ENCODE data around the gene ARID1B. TPM values are rescaled to one million over a fixed set of nuclear protein-coding genes. Genes with fewer than 3 reads are reported as not detected.
"Not testable (repeated sequence)": the region's sequence is repeated elsewhere in the genome, so short reads cannot be mapped to it uniquely, and the experiment has no call there.

Gene ARID1B
- total RNA-seq, 1 donor from 2014 or later: 223 TPM

DNA sequence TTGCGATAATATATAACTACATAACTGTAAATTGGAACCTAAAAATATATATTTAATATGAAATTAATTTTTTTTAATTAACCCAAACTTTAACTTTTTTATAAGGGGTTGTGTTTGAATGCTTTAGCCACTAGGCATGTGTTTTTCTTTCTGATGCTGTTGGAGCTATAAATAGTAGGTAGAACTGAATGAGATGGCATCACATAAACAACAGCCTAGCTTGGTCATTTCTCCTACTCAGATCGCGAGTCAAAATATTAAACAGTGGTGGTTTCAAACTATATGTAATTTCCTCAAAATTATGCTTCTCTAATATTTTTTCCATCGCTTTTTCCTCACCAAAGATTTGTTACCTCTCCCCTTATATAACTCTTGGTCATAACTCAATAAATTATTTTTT is 243.2 kb downstream of the ARID1B start:
- DNase-seq (ENCODE audit: low spot score): no peak

DNA sequence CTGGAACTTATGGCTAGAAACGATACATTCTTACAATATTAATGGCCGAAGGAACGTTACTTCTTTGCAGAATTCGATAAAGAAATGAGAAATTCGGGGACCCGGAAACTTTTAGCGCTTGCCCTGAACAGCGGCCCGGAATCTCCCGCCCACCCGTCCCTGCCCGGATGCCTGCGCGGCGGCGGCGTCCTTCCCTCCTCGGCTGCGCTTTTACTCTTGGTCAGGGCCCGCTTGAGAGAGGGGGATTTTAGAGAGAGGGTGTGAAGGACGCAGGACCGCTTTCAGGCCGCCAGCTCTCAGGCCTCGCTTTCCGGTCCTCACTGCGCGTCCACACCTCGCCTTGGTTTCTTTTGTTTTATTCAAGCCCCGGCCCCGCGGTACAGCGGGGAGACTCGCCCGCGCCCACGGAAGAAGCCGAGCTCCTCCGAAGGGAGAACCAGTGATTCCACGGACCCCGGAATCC is 243.7 kb downstream of the ARID1B start:
- DNase-seq (ENCODE audit: low spot score): peak; percentile 65

DNA sequence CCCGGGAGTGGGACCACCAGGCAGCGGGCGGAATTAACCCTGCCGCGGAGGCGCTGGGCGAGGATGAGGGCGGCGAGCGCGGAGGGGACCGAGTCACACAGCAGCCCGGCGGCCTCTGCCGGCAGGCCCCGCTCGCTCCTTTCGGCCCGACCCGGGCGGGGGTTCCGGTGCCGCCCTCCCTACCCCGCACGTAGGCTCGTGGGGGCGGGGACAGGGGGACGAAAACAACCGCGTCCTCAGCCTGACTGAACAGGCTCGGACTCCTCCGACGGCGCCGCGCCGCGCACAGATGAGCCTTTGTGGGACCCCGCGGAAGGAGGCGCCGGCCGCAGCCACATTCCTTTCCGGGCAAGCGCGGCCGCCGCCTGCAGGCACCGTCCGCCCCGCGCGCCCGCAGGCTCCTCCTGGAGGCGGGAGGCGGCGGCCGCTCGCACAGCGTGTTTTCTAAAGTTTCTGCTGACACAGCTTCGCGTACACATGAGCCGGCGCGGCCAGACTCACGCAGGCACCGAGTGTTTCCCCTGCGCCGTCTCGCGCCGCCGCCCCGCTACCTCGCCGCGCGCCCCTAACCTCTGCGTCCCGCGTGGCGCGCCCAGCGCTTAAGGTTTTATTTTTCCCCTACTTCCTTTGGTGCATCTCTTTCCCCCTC is 244.3 kb downstream of the ARID1B start:
- peak; percentile 93 for DNase-seq (ENCODE audit: low spot score)

GRCh38 chr6:157021993-157022740 is 245.0 kb downstream of the ARID1B start:
- DNase-seq (ENCODE audit: low spot score): peak; percentile 91

DNA sequence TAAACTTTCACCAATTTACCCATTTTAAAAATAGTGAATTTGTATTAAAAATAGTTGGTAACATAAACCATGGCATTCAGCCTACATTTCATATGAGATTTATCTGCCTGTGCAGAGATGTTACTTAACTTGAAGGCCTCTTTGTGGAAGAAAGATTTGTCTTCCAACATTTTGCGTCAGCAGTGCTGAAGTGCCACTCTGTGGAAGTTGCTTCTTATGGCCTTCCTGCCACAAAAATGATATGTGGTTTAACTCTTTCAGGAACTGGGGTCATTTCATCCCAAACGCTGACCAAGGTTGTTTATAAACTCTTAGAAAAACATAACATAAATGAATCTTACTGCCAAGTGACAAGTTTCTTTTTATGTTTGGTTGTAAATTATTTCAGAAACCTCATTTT is 246.8 kb downstream of the ARID1B start:
- DNase-seq (ENCODE audit: low spot score): no peak

DNA sequence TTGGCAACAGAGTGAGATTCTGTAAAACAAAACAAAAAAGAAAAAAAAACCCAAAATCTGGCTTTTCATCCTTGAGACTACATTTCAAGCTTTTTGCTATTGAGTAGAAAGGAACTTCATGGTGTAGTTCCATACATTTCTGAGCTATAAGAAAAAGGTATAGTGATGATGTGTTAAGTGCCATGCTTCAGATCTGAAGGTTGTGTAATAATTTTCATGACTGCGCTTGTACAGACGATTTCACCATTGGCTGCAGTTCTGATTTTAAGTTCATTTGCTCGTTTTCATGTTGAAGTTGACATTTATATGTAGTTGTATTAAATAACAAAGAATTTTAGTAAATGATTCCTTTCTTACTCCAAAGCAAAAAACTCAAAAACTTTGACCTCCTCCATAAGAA is 247.6 kb downstream of the ARID1B start:
- no peak for DNase-seq (ENCODE audit: low spot score)

DNA sequence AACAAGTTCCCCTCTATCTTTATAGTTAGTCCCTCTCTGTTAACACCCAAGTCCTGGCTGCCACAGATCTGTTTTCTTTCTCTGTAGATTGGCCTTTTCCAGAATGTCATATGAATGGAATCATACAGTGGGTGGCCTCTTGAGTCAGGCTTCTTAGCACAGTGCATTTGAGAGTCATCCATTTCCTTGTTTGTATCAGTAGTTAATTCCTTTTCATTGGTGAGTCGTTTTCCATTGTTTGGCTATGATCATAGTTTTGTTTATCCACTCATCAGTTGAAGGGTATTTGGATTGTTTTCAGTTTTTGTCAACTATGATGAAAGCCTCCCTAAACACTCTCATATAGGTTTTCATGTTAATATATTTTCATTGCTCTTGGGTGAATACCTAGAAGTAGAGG is 248.3 kb downstream of the ARID1B start:
- DNase-seq (ENCODE audit: low spot score): no peak

DNA sequence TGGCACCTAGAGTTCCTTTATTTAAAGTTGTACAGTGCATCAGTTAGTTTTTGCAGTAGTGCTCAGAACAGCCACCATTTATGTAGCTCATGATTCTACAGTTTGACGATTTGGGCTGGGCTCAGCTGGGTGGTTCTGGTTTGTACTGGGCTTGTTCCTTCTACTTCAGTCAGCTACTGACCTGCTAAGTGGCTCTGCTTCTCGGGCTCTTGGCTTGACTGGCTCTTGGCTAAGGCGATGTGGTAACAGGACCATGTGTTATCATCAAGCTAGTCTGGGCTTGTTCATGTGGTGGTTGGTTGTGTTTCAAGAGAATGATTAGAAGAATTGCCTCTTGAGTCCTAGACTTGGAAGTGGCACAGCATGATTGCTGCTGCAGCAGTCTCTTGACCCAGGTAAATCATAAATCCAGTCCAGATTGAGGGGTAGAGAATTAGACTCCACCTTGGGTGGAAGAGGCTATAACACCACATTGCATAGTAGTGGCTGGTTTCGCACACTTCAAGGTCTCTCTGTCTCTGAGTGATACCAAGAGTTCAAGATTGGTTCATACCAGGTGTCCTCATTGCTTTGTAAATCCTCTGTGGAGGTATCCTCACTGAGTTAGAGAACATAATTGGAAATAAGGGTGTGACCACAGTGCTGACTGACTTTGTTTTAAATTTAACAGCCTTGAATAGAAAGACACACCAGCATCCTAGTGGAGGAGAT is 253.0 kb downstream of the ARID1B start:
- no peak for DNase-seq (ENCODE audit: low spot score)

DNA sequence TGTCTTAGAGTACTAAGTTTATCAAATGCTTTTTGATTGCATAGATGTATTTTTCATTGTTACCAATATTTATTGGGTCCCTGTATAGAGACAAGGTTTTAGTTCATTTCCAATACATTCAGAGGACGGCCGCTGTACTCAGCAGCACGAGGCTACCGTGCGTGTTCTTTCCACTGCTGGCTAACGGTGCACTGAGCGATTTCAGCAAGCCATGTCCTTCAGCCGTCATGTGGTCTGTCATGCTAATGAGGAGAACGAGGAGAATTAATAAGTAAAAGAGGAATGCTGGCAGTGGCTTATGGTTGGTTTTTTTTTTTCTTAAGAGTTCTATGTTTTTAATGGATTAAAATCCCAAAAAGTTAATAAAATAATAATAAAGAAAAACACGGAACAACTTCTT is 253.6 kb downstream of the ARID1B start:
- no peak for DNase-seq (ENCODE audit: low spot score)

GRCh38 chr6:157032923-157033322 is 255.7 kb downstream of the ARID1B start:
- no peak for DNase-seq (ENCODE audit: low spot score)

GRCh38 chr6:157033428-157034140 is 256.4 kb downstream of the ARID1B start:
- no peak for DNase-seq (ENCODE audit: low spot score)

- DNase-seq (ENCODE audit: low spot score): no peak
Measured at GRCh38 chr6:157034436-157035230, 257.5 kb downstream of the ARID1B start.

- DNase-seq (ENCODE audit: low spot score): no peak
Measured at GRCh38 chr6:157035546-157035945, 258.4 kb downstream of the ARID1B start.

DNA sequence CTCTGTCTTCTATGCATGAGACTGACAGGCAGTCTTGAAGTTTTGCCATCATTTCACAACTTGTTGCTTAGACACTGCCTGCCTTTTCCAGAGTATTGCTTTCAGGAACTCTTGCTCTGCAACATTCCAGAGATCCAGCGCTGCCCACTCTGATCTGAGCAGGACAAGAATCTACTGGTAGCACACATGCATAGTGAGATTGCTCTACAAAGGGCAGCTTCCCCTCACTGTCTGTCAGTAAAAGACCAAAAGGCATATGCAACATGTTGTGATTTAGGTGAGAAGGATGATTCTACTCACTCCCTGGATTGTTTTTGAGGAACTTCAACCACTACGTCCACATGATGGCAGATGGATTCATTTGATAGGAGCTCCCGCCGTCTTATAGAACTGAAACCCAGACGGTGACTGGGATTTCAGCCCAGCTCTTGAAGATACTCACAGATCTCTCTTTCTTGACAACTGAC is 259.1 kb downstream of the ARID1B start:
- DNase-seq (ENCODE audit: low spot score): no peak

- no peak for DNase-seq (ENCODE audit: low spot score)
Measured at GRCh38 chr6:157037165-157037564, 260.0 kb downstream of the ARID1B start.

- no peak for DNase-seq (ENCODE audit: low spot score)
Measured at GRCh38 chr6:157038610-157039009, 261.4 kb downstream of the ARID1B start.

DNA sequence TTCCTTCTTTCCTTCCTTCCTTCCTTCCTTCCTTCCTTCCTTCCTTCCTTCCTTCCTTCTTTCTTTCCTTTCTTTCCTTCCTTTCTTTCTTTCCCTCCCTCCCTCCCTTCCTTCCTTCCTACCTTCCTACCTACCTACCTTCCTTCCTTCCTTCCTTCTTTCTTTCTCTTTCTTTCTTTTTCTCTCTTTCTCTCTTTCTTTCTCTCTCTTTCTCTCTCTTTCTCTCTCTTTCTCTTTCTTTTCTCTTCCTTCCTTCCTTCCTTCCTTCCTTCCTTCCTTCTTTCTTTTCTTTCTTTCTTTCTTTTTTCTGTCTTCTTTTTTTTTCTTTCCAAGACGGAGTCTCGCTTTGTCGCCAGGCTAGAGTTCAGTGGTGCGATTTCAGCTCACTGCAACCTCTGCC is 262.5 kb downstream of the ARID1B start:
- not testable (repeated sequence) for DNase-seq (ENCODE audit: low spot score)

DNA sequence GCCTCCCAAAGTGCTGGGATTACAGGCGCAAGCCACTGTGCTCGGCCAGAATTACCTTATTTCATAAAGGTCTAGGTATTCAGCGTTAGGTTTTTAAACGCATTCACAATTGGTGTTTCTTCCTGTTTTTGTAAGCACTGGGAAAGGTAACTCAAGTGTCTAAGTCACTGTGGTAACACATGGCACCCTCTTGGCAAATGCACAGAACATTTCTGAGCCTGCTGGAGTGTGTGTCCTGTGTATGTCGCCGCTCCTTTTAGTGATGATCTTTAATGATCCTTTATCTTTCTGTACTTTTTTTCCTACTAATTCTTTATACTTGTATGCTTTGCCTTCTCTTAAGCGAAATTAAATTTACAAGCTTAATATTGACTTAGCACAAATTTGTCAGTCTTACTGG is 263.0 kb downstream of the ARID1B start:
- DNase-seq (ENCODE audit: low spot score): no peak

GRCh38 chr6:157045831-157046454 is 268.8 kb downstream of the ARID1B start:
- DNase-seq (ENCODE audit: low spot score): no peak

GRCh38 chr6:157046776-157047175 is 269.6 kb downstream of the ARID1B start:
- DNase-seq (ENCODE audit: low spot score): no peak

DNA sequence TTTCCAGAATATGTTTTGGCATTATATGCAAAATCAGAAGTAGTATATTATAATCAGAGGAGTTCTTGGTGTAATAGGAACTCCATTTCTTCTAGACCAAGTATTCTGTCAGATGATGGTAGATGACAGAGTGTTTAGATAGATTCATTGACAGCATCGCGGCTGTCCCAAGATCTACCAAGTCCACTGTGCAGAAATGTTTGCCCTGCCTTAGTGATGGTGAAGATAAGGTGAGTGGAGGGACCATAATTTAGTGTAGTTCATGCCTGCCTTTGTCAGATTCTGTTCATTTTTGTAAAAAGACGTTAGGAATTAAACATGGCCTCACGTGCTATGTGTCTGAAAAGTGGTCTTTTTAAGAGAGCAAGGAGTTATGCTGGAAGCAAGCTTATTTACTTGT is 270.1 kb downstream of the ARID1B start:
- no peak for DNase-seq (ENCODE audit: low spot score)
